ENCODE results near the gene TUBB8.
"Not testable (repeated sequence)": the region's sequence is repeated elsewhere in the genome, so short reads cannot be mapped to it uniquely, and the experiment has no call there.

The TUBB8 gene

DNA sequence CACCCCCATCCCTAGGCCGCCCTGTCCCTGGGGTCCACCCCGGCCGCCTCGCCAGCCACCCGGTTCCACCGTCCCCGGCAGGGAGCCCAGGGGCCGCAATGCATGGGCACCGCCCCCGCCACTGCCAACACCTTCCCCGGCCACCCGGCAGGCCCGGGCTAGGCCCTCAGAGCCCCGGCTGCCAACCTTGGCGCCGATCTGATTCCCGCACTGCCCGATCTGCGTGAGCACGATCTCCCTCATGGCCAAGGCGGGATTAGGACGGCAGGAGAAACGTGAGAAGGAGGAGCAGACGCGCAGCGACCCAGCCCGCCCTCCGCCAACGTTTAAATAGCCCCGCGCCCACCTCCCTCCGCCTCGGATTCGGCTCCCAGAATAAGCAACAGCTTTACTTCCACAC lies at the start of gene TUBB8:
TUBB8 (minus strand) TSS at position 301 of the 400 bp plus-strand sequence; CDS start at position 243, 58 bp downstream.
- no peak for DNase-seq

GRCh38 chr10:96466-96865 lies 47.4 kb upstream of the TUBB8 start:
- DNase-seq, result no peak

DNA sequence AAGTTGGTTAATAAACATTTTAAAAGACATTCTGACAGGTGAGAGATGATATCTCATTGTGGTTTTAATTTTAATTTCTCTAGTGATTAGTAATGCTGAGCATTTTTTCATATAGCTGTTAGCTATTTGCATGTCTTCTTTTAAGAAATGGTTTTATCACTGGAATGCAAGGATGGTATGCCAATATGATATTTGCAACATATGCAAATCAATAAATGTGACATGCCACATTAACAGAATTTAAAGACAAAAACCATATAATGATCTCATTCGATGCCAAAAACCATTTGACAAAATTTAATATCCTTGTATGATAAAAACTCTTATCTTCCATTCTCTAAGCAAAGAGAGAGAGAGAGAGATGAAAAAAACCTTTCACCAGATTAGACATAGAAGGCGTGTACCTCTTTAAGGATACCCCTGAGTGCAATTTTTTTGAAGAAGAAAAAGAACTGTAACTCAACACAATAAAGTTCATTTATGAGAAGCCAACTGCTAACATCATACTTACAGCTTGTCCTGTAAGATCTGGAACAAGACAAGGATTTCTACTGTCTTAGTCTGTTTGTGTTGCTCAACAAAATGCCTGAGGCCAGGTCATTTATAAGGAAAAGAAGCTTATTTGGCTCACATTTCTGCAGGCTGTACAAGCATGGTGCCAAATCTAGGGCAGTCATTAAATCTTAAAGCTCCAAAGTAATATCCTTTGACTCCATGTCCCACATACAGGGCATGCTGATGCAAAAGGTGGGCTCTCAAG lies 46.4 kb upstream of the TUBB8 start:
- DNase-seq, result no peak

DNA sequence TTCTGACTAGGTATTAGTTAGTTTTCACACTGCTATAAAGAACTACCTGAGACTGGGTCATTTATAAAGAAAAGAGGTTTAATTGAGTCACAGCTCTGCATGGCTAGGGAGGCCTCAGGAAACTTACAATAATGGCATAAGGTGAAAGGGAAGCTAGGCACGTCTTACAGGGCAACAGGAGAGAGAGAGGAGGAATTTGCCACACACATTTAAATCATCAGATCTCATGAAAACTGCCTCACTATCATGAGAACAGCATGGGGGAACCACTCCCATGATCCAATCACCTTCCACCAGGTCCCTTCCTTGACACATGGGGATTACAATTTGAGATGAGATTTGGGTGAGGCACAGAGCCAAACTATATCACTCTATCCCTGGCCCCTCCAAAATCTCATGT lies 45.5 kb upstream of the TUBB8 start:
- DNase-seq, result no peak

GRCh38 chr10:92846-93245 lies 43.8 kb upstream of the TUBB8 start:
- DNase-seq, result peak in 1 of 2 experiments; percentile 12

- no peak for DNase-seq
These were observed 43.1 kb upstream of the TUBB8 start for GRCh38 chr10:92153-92552.

GRCh38 chr10:91313-91712 lies 42.2 kb upstream of the TUBB8 start:
- no peak for DNase-seq

DNA sequence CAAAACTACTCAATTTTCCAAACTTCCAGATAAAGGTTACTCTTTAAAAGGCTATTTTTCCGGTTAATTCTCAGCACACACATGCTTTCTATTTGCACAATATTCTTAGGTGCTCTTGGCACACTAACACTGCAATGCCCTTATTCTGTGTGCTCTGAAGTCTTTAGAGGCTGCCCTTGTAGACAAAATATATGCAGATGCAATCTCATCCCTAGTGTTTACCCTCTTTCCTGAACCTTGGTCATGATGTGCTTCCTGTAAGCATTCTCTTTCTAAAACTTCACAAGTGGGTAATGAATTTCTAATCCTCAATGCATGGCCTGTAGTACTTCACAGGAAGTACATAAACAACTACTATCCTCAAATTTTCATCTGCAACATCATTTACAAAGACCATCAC lies 41.1 kb upstream of the TUBB8 start:
- DNase-seq, result no peak

- no peak for DNase-seq
These were observed 40.2 kb upstream of the TUBB8 start for GRCh38 chr10:89248-89647.

GRCh38 chr10:88253-88652 lies 39.2 kb upstream of the TUBB8 start:
- no peak for DNase-seq

- no peak for DNase-seq
These were observed 38.3 kb upstream of the TUBB8 start for GRCh38 chr10:87177-88080.

- no peak for DNase-seq
These were observed 36.9 kb upstream of the TUBB8 start for GRCh38 chr10:86031-86430.

- no peak for DNase-seq
These were observed 35.9 kb upstream of the TUBB8 start for GRCh38 chr10:85044-85443.

DNA sequence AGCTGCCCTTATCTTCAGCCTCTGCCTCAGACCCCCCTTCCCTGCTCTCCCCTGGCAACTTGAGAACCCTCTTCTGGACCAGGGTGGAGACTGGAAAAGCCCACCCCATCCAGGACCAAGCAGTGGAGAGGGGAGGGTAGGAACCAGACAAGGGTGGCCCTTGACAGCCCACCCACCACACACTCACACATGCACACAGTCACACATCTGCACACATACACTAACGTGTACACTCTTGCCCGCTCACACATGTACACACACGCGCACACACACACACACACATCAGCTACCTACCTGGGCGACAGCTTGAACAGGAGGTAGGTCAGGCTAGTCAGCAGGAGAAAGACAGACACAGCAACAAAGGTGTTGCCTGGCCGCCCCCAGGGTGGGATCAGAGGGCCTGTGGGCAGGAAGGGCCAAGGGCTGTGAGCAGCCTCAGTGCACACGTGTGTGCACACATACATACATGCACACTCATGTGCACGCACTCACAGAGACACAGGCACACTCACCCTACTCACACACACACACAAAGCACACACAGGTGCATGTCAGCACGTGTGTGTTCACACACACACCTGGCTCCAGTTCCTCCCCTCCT lies 34.9 kb upstream of the TUBB8 start:
- DNase-seq, result no peak

GRCh38 chr10:80477-81105 lies 31.5 kb upstream of the TUBB8 start:
- DNase-seq, result no peak

DNA sequence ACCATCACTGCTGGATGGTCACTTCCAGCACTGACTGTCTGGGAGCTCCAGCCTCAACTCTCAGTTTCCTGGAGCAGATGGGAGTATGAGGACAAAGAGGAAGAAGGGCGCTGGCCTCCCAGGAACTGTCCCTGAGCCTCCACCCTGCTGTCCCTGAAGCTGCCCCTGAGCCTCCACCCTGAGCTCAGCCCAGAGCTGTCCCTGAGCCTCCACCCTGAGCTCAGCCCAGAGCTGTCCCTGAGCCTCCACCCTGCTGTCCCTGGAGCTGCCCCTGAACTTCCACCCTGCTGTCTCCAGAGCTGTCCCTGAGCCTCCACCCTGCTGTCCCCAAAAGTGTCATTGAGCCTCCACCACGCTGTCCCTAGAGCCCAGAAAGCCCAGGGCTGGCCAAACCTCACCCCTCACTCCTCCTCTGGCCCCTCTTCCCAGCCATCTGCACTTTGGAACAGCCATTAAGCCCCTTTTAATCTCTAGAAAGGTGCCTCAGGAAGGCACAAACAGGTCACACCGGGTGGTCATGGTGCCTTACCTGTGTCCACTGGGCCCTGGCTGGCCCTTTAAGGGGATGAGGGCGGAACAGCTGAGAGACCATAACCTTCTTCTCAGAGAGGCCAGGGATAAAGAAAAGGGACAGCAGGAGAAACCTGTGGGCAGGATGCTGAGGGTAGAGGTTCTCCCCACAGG lies 30.6 kb upstream of the TUBB8 start:
- DNase-seq, result no peak

GRCh38 chr10:78556-78955 lies 29.5 kb upstream of the TUBB8 start:
- DNase-seq, result no peak

- DNase-seq, result not testable (repeated sequence)
These were observed 25.1 kb upstream of the TUBB8 start for GRCh38 chr10:74266-74621.

DNA sequence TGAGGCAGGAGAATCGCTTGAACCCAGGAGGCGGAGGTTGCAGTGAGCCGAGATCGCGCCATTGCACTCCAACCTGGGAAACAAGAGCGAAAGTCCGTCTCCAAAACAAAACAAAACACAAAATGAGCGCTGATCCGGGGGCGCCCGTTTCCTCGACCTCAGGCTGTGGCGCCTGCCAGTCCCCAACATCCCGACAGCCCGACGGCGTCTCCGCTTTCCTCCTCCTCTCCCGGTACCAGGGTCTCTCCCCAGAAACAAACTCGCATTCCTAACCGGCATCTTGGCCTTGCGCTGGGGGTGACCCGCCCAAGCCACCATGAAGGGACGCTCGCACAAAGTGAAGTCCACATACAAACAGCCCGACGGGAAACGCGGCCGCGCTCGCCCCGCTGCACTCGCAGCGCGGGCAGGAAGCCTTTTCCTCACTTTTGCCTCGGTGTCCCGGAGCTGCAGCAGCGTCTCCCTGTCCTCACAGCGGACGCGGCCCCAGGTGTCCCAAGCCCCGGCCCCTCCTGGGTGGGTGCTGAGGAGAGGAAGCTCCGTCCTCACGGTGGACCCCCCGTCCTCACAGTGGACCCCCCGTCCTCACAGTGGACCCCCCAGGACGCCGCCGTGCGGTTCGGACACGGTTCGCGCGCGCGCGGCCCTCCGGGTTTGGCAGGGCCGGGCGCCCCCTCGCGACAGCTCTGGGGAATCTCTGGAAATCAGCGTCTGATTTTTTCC lies 24.6 kb upstream of the TUBB8 start:
- peak; percentile 46 to 62 for DNase-seq

DNA sequence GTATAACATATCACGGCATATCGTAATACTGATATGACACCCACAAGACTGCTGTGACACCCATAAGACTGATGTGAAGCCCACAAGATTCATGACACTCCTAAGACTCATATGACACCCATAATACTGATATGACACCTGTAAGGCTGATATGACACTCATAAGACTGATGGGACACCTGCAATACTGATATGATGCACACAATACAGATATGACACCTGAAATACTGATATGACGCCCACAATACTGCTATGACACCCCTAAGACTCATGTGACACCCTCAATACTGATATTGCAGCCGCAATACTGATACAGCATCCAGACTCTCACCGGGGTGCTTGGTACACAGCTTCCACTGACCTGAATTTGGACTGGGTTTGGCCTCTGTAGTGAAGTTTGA lies 19.1 kb upstream of the TUBB8 start:
- DNase-seq, result not testable (repeated sequence)

DNA sequence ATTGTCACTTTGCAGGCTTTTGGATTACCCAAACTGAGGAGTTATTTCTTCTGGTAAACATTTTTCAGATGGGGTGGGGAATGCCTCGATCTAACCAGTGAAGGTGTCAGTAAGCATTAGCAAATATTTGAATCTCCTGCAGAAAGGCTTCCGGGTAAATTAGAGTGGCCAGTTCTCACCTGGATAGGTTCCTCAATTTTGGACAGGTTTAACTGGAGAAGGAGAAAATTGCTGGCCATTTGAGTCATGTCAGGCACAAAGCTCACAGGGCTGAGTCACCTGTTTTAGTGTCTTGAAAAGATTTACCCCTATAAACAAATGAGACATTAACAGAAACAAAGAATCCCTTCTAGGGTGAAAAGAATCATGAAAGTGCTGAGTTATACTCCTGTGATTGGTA lies 830 bp upstream of the TUBB8 start:
- DNase-seq, result not testable (repeated sequence)

- not testable (repeated sequence) for DNase-seq
These were observed 1.2 kb downstream of the TUBB8 start for GRCh38 chr10:47864-48263.

Measured in NCI-H526 (cell line).